ENCODE data around the gene OSBP.

DNA sequence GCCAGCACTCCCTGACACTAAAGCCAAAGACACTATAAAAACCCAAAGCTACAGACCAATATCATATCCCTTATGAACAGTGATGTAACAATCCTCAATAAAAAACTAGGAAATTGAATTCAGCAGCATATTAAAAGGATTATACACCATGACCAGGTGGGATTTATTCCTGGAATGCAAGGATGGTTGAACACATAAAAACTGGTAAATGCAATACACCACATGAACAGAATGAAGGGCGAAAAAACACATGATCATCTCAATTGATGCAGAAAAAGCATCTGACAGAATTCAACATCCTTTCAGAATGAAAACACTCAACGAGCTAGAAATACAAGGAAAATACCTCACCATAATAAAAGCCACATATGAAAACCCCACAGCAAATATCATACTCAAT, 31.3 kb downstream of the OSBP start:
- TF ChIP-seq, protein P1, sequence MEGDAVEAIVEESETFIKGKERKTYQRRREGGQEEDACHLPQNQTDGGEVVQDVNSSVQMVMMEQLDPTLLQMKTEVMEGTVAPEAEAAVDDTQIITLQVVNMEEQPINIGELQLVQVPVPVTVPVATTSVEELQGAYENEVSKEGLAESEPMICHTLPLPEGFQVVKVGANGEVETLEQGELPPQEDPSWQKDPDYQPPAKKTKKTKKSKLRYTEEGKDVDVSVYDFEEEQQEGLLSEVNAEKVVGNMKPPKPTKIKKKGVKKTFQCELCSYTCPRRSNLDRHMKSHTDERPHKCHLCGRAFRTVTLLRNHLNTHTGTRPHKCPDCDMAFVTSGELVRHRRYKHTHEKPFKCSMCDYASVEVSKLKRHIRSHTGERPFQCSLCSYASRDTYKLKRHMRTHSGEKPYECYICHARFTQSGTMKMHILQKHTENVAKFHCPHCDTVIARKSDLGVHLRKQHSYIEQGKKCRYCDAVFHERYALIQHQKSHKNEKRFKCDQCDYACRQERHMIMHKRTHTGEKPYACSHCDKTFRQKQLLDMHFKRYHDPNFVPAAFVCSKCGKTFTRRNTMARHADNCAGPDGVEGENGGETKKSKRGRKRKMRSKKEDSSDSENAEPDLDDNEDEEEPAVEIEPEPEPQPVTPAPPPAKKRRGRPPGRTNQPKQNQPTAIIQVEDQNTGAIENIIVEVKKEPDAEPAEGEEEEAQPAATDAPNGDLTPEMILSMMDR (IDR thresholded peaks at IDR 0.05) = no peak
- TF ChIP-seq POLR2A (IDR thresholded peaks at IDR 0.05) = no peak

Measured in heart left ventricle (tissue), 13 donors.